Measurements from ENCODE around the gene ARID1B. TPM values are rescaled to one million over a fixed set of nuclear protein-coding genes. Genes with fewer than 3 reads are reported as not detected.

ARID1B gene
- total RNA-seq, 4 donors from 2014 or later = 87.1 to 194 (median 115) TPM

GRCh38 chr6:157174731-157175130 lies 397.6 kb downstream of the ARID1B start:
- TF ChIP-seq POLR2A (IDR thresholded peaks at IDR 0.05) (no peak), POLR2AphosphoS5 (IDR thresholded peaks at IDR 0.05) (no peak), EP300 (IDR thresholded peaks at IDR 0.05; ENCODE audit: low read depth) (no peak), CTCF (IDR thresholded peaks at IDR 0.05) (no peak)
- DNase-seq = no peak

GRCh38 chr6:157177731-157178336 lies 400.7 kb downstream of the ARID1B start:
- 94 to 95% methylated on average over 13 to 15 of the region's 15 CpGs for WGBS, 2 donors (ENCODE audit: low coverage in 1 of 2)
- in situ Hi-C loops (cut with MboI; ENCODE audit: low pct_ligation_motif_present in 1 of 4, low pct_unique_long_range_greater_than_20kb in 1 of 4, low sequenced_read_pairs in 3 of 4) = loop anchor here (25.0 kb wide), 2 partner anchors 141 to 616 kb away; no protein-coding TSS in a partner anchor
- H3K4me3 ChIP-seq = no peak overlapping the region
- peaks cover 0 to 14% (median 8%) of the 10 kb centered on the region in 4 donors for H3K4me1 ChIP-seq
- H3K27ac ChIP-seq = no peak overlapping the region
- TF ChIP-seq CTCF (IDR thresholded peaks at IDR 0.05) (no peak), EP300 (IDR thresholded peaks at IDR 0.05; ENCODE audit: low read depth) (no peak), POLR2AphosphoS5 (IDR thresholded peaks at IDR 0.05) (no peak), POLR2A (IDR thresholded peaks at IDR 0.05) (no peak)
- no peak for DNase-seq
- no peaks in the 10 kb centered on the region for H3K36me3 ChIP-seq
- intact Hi-C loops (cut with DNase I; ENCODE audit: low total_unique reads) = no loop called here
- no peaks in the 10 kb centered on the region for H3K9me3 ChIP-seq
- no peaks in the 10 kb centered on the region for H3K27me3 ChIP-seq

More at GRCh38 chr6:157174731-157175130, 397.6 kb downstream of the ARID1B start:
- no peak overlapping the region for H3K4me3 ChIP-seq
- in situ Hi-C loops (cut with MboI; ENCODE audit: low pct_ligation_motif_present in 1 of 4, low pct_unique_long_range_greater_than_20kb in 1 of 4, low sequenced_read_pairs in 3 of 4) = loop anchor here (25.0 kb wide), 2 partner anchors 137 to 612 kb away; no protein-coding TSS in a partner anchor
- H3K9me3 ChIP-seq = no peaks in the 10 kb centered on the region
- H3K27ac ChIP-seq = no peak overlapping the region
- H3K27me3 ChIP-seq = no peaks in the 10 kb centered on the region
- intact Hi-C loops (cut with DNase I; ENCODE audit: low total_unique reads) = no loop called here
- H3K4me1 ChIP-seq = no peaks in the 10 kb centered on the region
- no peaks in the 10 kb centered on the region for H3K36me3 ChIP-seq

GRCh38 chr6:157181649-157182048 lies 404.5 kb downstream of the ARID1B start:
- intact Hi-C loops (cut with DNase I; ENCODE audit: low total_unique reads) (loop anchor here (10.0 kb wide), 2 partner anchors 137 to 607 kb away; no protein-coding TSS in a partner anchor), in situ Hi-C loops (cut with MboI; ENCODE audit: low pct_ligation_motif_present in 1 of 4, low pct_unique_long_range_greater_than_20kb in 1 of 4, low sequenced_read_pairs in 3 of 4) (loop anchor here (10.0 to 25.0 kb wide), 3 partner anchors 144 to 619 kb away; no protein-coding TSS in a partner anchor)
- Histone ChIP-seq H3K36me3 (peaks cover 0 to 18% (median 6%) of the 10 kb centered on the region in 4 donors), H3K27ac (peak overlapping the region; percentile 42 to 62 (median 56)), H3K4me3 (no peak overlapping the region), H3K27me3 (no peaks in the 10 kb centered on the region), H3K9me3 (no peaks in the 10 kb centered on the region), H3K4me1 (peaks cover 0 to 27% (median 11%) of the 10 kb centered on the region in 4 donors)
- peak in 1 of 3 donors; percentile 48 for TF ChIP-seq POLR2AphosphoS5 (IDR thresholded peaks at IDR 0.05)
- TF ChIP-seq EP300 (IDR thresholded peaks at IDR 0.05; ENCODE audit: low read depth) = no peak
- DNase-seq = peak; percentile 52
- 66% methylated on average over 5 of the region's 5 CpGs; no CpG with 5 or more reads in 1 of the 2 donors for WGBS, 2 donors (ENCODE audit: low coverage in 1 of 2)

GRCh38 chr6:157182503-157183264 lies 405.5 kb downstream of the ARID1B start:
- WGBS, 2 donors (ENCODE audit: low coverage in 1 of 2) = 20 to 80% methylated on average over 1 to 15 of the region's 15 CpGs
- TF ChIP-seq POLR2AphosphoS5 (IDR thresholded peaks at IDR 0.05) = no peak
- TF ChIP-seq CTCF (IDR thresholded peaks at IDR 0.05) = no peak
- Histone ChIP-seq H3K4me1 (peaks cover 8 to 36% (median 21%) of the 10 kb centered on the region in 4 donors), H3K9me3 (no peaks in the 10 kb centered on the region), H3K36me3 (peaks cover 0 to 18% (median 6%) of the 10 kb centered on the region in 4 donors), H3K4me3 (no peak overlapping the region), H3K27ac (peak overlapping the region; percentile 42 to 62 (median 56)), H3K27me3 (no peaks in the 10 kb centered on the region)
- in situ Hi-C loops (cut with MboI; ENCODE audit: low pct_ligation_motif_present in 1 of 4, low pct_unique_long_range_greater_than_20kb in 1 of 4, low sequenced_read_pairs in 3 of 4) = loop anchor here (10.0 to 25.0 kb wide), 3 partner anchors 145 to 620 kb away; no protein-coding TSS in a partner anchor
- intact Hi-C loops (cut with DNase I; ENCODE audit: low total_unique reads) = loop anchor here (10.0 kb wide), 2 partner anchors 138 to 608 kb away; no protein-coding TSS in a partner anchor
- DNase-seq = no peak

All from transverse colon (tissue), 4 donors.